WTC11 (cell line): Measurements from ENCODE around the gene DDX51. TPM values are rescaled to one million over a fixed set of nuclear protein-coding genes. Genes with fewer than 3 reads are reported as not detected.

ENCODE experiments used
- ATAC-seq: fragments of 200-7000 bp; cut with Tn5 transposase; 2 replicates; pipeline ENCODE4 v1.10.0; 2021; ENCODE audit warnings: mild to moderate bottlenecking, moderate library complexity
- CTCF ChIA-PET: fragments of 300-600 bp; sonication (Branson Sonifier 250); formaldehyde crosslinking; loops from one replicate; lab custom pipeline; 2021; ENCODE audit warnings: antibody characterized with exemption; lab: Charles Lee
- POLR2A ChIA-PET: fragments of 350-600 bp; sonication (Branson Sonifier 250); formaldehyde crosslinking; loops from one replicate; lab custom pipeline; 2021; ENCODE audit warnings: antibody characterized with exemption; lab: Charles Lee
- DNase-seq: peaks from one replicate; pipeline ENCODE4 v3.0.0; 2021; ENCODE audit warnings: low spot score
- H3K27ac Mint-ChIP-seq: 2 replicates; pipeline ENCODE4 v1.8.0; 2021; ENCODE audit warnings: mixed read lengths
- H3K27me3 Mint-ChIP-seq: 2 replicates; pipeline ENCODE4 v1.8.0; 2021; ENCODE audit warnings: low read depth, mild to moderate bottlenecking, moderate library complexity, mixed read lengths
- H3K36me3 Mint-ChIP-seq: 2 replicates; pipeline ENCODE4 v1.8.0; 2021; ENCODE audit warnings: mixed read lengths
- H3K4me1 Mint-ChIP-seq: 2 replicates; pipeline ENCODE4 v1.8.0; 2022; ENCODE audit warnings: mixed read lengths
- H3K4me3 Mint-ChIP-seq: 2 replicates; pipeline ENCODE4 v1.8.0; 2021; ENCODE audit warnings: mild to moderate bottlenecking, moderate library complexity, mixed read lengths
- H3K9me3 Mint-ChIP-seq: 2 replicates; pipeline ENCODE4 v1.8.0; 2021; ENCODE audit warnings: mixed read lengths
- ESRRA ChIP-seq: sonication (generic); formaldehyde crosslinking; IDR thresholded peaks from 2 replicates; pipeline ENCODE4 v1.8.1; 2022; ENCODE audit warnings: mild to moderate bottlenecking, missing genetic modification reagents, borderline replicate concordance
- GTF2I ChIP-seq: fragments of 250-450 bp; sonication (Bioruptor Pico); conservative IDR thresholded peaks from 2 replicates; pipeline ENCODE4 v1.4.0; 2021; ENCODE audit warnings: mild to moderate bottlenecking
- HMGA2 ChIP-seq: fragments of 250-450 bp; sonication (Bioruptor Pico); IDR thresholded peaks from 2 replicates; pipeline ENCODE4 v1.4.0; 2021; ENCODE audit warnings: mild to moderate bottlenecking, moderate library complexity
- MYBL2 ChIP-seq: sonication (generic); formaldehyde crosslinking; IDR thresholded peaks from 2 replicates; pipeline ENCODE4 v1.8.1; 2023; ENCODE audit warnings: mild to moderate bottlenecking, moderate library complexity, missing genetic modification reagents
- NR2C2 ChIP-seq: sonication (generic); formaldehyde crosslinking; IDR thresholded peaks from 2 replicates; pipeline ENCODE4 v1.8.0; 2022; ENCODE audit warnings: mild to moderate bottlenecking, missing genetic modification reagents
- OVOL2 ChIP-seq: fragments of 250-450 bp; sonication (Bioruptor Pico); IDR thresholded peaks from 2 replicates; pipeline ENCODE4 v1.9.0; 2021; ENCODE audit warnings: mild to moderate bottlenecking, borderline replicate concordance
- PRRX2 ChIP-seq: fragments of 250-450 bp; sonication (Bioruptor Pico); IDR thresholded peaks from 2 replicates; pipeline ENCODE4 v1.8.0; 2021; ENCODE audit warnings: mild to moderate bottlenecking
- SMAD4 ChIP-seq: sonication (generic); formaldehyde crosslinking; IDR thresholded peaks from 2 replicates; pipeline ENCODE4 v1.8.0; 2022; ENCODE audit warnings: mild to moderate bottlenecking, missing genetic modification reagents
- ZNF232 ChIP-seq: sonication (generic); formaldehyde crosslinking; IDR thresholded peaks from 2 replicates; pipeline ENCODE4 v1.8.0; 2022; ENCODE audit warnings: mild to moderate bottlenecking, missing genetic modification reagents
- ZNF317 ChIP-seq: sonication (generic); formaldehyde crosslinking; IDR thresholded peaks from 2 replicates; pipeline ENCODE4 v1.8.1; 2023; ENCODE audit warnings: low read depth, mild to moderate bottlenecking, moderate library complexity, missing genetic modification reagents, borderline replicate concordance
- ZNF396 ChIP-seq: fragments of 250-450 bp; sonication (Bioruptor Pico); IDR thresholded peaks from 2 replicates; pipeline ENCODE4 v1.8.0; 2021; ENCODE audit warnings: mild to moderate bottlenecking, moderate library complexity, borderline replicate concordance
- ZNF423 ChIP-seq: fragments of 250-450 bp; sonication (Bioruptor Pico); IDR thresholded peaks from 2 replicates; pipeline ENCODE4 v2.1.2; 2022; ENCODE audit warnings: mild to moderate bottlenecking, moderate library complexity
- total RNA-seq: library from RNA; stranded (reverse); gene quantifications from 3 replicates; pipeline ENCODE4 v1.2.3, GENCODE V29; 2021
- TF ChIP-seq, protein P1 (sequence below): sonication (generic); formaldehyde crosslinking; IDR thresholded peaks from 2 replicates; pipeline ENCODE4 v1.8.0; 2022; ENCODE audit warnings: mild to moderate bottlenecking, missing genetic modification reagents
- TF ChIP-seq, protein P2 (sequence below): sonication (generic); formaldehyde crosslinking; IDR thresholded peaks from 2 replicates; pipeline ENCODE4 v1.8.0; 2023; ENCODE audit warnings: missing genetic modification reagents, mild to moderate bottlenecking, borderline replicate concordance
- TF ChIP-seq, protein P3 (sequence below): sonication (generic); formaldehyde crosslinking; IDR thresholded peaks from 2 replicates; pipeline ENCODE4 v1.8.1; 2022; ENCODE audit warnings: missing genetic modification reagents, borderline replicate concordance
- TF ChIP-seq, protein P4 (sequence below): sonication (generic); formaldehyde crosslinking; IDR thresholded peaks from 2 replicates; pipeline ENCODE4 v1.8.0; 2022; ENCODE audit warnings: missing genetic modification reagents
- TF ChIP-seq, protein P5 (sequence below): sonication (generic); formaldehyde crosslinking; IDR thresholded peaks from 2 replicates; pipeline ENCODE4 v1.8.0; 2022; ENCODE audit warnings: mild to moderate bottlenecking, missing genetic modification reagents
- TF ChIP-seq, protein P6 (sequence below): sonication (generic); formaldehyde crosslinking; IDR thresholded peaks from 2 replicates; pipeline ENCODE4 v1.8.1; 2023; ENCODE audit warnings: mild to moderate bottlenecking, missing genetic modification reagents, moderate library complexity
- TF ChIP-seq, protein P7 (sequence below): sonication (generic); formaldehyde crosslinking; IDR thresholded peaks from 2 replicates; pipeline ENCODE4 v1.8.1; 2023; ENCODE audit warnings: mild to moderate bottlenecking, missing genetic modification reagents

DDX51 gene
- total RNA-seq, 1 experiment from 2014 or later, result 32.7 TPM

DNA sequence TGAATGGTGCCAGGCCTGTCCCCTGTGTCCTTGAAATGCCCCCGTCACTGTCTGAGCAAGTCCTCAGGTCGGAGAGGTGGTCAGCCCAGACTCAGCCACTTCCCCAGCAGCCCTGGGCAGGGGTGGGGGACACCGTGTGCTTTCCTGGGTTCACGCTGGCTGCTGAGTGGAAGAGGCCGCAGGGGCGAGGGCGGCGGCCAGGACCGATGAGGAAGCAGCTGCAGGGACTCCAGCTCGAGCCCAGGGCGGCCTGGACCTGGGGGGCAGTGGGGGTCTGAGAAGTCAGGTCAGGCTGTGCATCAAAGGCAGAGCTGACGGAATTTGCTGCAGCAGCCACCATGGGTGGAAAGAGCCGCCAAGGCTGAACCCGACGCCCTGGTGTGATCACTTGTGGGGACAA lies 28.5 kb upstream of the DDX51 start (continued):
- no peak for TF ChIP-seq ZNF317 (CRISPR knock-in tag)

DNA sequence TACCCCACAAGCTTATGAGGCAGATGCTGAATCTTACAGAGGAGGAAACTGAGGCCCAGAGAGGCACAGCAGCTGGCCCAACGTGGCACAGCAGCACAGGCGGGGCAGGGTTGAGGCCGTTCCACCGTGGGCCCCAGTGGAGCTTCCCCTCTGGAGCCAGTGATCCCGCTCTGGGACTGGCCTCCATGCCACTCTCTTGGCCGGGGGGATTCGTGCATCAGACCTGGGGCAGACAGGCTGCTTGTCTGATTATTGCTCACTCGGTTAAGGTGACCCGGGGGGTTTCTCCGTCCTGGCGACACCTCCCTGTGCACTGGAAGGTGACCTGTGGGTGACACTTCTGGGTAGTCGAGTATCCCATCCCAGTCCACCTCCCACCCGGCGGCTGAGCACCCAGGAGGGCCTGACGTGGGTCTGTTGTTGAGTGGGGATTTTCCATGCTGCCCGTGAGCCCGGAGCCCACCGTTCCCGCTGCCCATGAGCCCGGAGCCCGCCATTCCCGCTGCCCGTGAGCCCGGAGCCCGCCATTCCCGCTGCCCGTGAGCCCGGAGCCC lies 27.9 kb upstream of the DDX51 start:
- Mint-ChIP-seq H3K4me1 (no peaks in the 10 kb centered on the region), H3K36me3 (no peaks in the 10 kb centered on the region), H3K27me3 (peaks cover 25% of the 10 kb centered on the region), H3K9me3 (peaks cover 3% of the 10 kb centered on the region), H3K27ac (no peak overlapping the region), H3K4me3 (no peak overlapping the region)
- no peak for DNase-seq
- CTCF ChIA-PET, result interaction anchor here (0.7 to 2.7 kb wide), 4 partner anchors 8 to 22 kb away, joined by 3 to 10 read pairs (median 5); no protein-coding TSS in a partner anchor
- TF ChIP-seq, protein P1, sequence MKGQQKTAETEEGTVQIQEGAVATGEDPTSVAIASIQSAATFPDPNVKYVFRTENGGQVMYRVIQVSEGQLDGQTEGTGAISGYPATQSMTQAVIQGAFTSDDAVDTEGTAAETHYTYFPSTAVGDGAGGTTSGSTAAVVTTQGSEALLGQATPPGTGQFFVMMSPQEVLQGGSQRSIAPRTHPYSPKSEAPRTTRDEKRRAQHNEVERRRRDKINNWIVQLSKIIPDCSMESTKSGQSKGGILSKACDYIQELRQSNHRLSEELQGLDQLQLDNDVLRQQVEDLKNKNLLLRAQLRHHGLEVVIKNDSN (CRISPR knock-in tag), result no peak
- TF ChIP-seq ZNF423 (CRISPR knock-in tag) (no peak), HMGA2 (no peak), GTF2I (no peak), SMAD4 (CRISPR knock-in tag) (no peak), PRRX2 (no peak), ESRRA (no peak), OVOL2 (CRISPR knock-in tag) (no peak), ZNF317 (CRISPR knock-in tag) (no peak), MYBL2 (no peak), NR2C2 (CRISPR knock-in tag) (no peak), ZNF232 (CRISPR knock-in tag) (no peak), ZNF396 (CRISPR knock-in tag) (no peak)
- TF ChIP-seq, protein P2, sequence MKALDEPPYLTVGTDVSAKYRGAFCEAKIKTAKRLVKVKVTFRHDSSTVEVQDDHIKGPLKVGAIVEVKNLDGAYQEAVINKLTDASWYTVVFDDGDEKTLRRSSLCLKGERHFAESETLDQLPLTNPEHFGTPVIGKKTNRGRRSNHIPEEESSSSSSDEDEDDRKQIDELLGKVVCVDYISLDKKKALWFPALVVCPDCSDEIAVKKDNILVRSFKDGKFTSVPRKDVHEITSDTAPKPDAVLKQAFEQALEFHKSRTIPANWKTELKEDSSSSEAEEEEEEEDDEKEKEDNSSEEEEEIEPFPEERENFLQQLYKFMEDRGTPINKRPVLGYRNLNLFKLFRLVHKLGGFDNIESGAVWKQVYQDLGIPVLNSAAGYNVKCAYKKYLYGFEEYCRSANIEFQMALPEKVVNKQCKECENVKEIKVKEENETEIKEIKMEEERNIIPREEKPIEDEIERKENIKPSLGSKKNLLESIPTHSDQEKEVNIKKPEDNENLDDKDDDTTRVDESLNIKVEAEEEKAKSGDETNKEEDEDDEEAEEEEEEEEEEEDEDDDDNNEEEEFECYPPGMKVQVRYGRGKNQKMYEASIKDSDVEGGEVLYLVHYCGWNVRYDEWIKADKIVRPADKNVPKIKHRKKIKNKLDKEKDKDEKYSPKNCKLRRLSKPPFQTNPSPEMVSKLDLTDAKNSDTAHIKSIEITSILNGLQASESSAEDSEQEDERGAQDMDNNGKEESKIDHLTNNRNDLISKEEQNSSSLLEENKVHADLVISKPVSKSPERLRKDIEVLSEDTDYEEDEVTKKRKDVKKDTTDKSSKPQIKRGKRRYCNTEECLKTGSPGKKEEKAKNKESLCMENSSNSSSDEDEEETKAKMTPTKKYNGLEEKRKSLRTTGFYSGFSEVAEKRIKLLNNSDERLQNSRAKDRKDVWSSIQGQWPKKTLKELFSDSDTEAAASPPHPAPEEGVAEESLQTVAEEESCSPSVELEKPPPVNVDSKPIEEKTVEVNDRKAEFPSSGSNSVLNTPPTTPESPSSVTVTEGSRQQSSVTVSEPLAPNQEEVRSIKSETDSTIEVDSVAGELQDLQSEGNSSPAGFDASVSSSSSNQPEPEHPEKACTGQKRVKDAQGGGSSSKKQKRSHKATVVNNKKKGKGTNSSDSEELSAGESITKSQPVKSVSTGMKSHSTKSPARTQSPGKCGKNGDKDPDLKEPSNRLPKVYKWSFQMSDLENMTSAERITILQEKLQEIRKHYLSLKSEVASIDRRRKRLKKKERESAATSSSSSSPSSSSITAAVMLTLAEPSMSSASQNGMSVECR, result no peak
- TF ChIP-seq, protein P3, sequence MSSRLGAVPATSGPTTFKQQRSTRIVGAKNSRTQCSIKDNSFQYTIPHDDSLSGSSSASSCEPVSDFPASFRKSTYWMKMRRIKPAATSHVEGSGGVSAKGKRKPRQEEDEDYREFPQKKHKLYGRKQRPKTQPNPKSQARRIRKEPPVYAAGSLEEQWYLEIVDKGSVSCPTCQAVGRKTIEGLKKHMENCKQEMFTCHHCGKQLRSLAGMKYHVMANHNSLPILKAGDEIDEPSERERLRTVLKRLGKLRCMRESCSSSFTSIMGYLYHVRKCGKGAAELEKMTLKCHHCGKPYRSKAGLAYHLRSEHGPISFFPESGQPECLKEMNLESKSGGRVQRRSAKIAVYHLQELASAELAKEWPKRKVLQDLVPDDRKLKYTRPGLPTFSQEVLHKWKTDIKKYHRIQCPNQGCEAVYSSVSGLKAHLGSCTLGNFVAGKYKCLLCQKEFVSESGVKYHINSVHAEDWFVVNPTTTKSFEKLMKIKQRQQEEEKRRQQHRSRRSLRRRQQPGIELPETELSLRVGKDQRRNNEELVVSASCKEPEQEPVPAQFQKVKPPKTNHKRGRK (CRISPR knock-in tag), result no peak
- TF ChIP-seq, protein P4, sequence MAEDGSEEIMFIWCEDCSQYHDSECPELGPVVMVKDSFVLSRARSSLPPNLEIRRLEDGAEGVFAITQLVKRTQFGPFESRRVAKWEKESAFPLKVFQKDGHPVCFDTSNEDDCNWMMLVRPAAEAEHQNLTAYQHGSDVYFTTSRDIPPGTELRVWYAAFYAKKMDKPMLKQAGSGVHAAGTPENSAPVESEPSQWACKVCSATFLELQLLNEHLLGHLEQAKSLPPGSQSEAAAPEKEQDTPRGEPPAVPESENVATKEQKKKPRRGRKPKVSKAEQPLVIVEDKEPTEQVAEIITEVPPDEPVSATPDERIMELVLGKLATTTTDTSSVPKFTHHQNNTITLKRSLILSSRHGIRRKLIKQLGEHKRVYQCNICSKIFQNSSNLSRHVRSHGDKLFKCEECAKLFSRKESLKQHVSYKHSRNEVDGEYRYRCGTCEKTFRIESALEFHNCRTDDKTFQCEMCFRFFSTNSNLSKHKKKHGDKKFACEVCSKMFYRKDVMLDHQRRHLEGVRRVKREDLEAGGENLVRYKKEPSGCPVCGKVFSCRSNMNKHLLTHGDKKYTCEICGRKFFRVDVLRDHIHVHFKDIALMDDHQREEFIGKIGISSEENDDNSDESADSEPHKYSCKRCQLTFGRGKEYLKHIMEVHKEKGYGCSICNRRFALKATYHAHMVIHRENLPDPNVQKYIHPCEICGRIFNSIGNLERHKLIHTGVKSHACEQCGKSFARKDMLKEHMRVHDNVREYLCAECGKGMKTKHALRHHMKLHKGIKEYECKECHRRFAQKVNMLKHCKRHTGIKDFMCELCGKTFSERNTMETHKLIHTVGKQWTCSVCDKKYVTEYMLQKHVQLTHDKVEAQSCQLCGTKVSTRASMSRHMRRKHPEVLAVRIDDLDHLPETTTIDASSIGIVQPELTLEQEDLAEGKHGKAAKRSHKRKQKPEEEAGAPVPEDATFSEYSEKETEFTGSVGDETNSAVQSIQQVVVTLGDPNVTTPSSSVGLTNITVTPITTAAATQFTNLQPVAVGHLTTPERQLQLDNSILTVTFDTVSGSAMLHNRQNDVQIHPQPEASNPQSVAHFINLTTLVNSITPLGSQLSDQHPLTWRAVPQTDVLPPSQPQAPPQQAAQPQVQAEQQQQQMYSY, result no peak
- TF ChIP-seq, protein P5, sequence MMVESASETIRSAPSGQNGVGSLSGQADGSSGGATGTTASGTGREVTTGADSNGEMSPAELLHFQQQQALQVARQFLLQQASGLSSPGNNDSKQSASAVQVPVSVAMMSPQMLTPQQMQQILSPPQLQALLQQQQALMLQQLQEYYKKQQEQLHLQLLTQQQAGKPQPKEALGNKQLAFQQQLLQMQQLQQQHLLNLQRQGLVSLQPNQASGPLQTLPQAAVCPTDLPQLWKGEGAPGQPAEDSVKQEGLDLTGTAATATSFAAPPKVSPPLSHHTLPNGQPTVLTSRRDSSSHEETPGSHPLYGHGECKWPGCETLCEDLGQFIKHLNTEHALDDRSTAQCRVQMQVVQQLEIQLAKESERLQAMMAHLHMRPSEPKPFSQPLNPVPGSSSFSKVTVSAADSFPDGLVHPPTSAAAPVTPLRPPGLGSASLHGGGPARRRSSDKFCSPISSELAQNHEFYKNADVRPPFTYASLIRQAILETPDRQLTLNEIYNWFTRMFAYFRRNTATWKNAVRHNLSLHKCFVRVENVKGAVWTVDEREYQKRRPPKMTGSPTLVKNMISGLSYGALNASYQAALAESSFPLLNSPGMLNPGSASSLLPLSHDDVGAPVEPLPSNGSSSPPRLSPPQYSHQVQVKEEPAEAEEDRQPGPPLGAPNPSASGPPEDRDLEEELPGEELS (CRISPR knock-in tag), result no peak
- TF ChIP-seq, protein P6, sequence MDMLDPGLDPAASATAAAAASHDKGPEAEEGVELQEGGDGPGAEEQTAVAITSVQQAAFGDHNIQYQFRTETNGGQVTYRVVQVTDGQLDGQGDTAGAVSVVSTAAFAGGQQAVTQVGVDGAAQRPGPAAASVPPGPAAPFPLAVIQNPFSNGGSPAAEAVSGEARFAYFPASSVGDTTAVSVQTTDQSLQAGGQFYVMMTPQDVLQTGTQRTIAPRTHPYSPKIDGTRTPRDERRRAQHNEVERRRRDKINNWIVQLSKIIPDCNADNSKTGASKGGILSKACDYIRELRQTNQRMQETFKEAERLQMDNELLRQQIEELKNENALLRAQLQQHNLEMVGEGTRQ, result no peak
- TF ChIP-seq, protein P7, sequence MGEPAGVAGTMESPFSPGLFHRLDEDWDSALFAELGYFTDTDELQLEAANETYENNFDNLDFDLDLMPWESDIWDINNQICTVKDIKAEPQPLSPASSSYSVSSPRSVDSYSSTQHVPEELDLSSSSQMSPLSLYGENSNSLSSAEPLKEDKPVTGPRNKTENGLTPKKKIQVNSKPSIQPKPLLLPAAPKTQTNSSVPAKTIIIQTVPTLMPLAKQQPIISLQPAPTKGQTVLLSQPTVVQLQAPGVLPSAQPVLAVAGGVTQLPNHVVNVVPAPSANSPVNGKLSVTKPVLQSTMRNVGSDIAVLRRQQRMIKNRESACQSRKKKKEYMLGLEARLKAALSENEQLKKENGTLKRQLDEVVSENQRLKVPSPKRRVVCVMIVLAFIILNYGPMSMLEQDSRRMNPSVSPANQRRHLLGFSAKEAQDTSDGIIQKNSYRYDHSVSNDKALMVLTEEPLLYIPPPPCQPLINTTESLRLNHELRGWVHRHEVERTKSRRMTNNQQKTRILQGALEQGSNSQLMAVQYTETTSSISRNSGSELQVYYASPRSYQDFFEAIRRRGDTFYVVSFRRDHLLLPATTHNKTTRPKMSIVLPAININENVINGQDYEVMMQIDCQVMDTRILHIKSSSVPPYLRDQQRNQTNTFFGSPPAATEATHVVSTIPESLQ (CRISPR knock-in tag), result no peak
- POLR2A ChIA-PET, result no interaction called here
- ATAC-seq, result no peak
